ENCODE results near the gene RNF6.
A peak's percentile ranks its signal among the peaks of the same experiment; 100 is the strongest.

Gene RNF6

DNA sequence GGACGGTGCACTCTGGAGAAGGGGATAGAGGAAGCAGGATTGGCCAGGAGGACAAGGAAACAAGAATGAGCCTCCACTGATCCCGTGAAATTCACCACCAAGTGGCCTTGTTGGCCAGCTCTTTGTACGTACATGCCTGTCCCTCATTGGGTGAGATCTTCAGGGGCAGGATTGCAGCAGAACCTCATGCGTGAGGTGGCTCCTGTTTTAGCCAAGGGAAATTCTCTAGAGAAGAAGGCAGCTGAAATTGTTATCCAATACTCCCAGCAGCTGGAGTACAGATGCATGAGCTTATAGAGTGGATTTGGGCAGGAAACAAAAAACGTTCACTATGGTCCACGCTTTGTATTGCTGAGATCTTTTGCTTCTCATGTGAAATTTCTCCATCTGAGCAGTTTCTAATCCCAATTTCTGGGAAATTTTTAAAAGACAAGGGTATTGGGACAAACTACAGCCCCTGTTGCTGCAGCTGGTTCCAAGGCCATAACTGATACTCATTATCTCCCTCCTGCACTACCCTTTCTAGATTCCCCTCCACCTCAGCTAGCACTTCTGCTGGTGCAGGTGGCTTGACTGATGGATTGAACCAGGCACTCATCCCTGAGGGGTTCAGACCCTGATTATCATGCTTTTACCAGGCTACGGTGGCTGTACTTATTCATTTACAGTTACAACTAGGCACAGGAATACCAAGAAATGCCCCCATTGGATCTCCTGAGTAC, 3.9 kb upstream of the RNF6 start:
- no peak for DNase-seq

DNA sequence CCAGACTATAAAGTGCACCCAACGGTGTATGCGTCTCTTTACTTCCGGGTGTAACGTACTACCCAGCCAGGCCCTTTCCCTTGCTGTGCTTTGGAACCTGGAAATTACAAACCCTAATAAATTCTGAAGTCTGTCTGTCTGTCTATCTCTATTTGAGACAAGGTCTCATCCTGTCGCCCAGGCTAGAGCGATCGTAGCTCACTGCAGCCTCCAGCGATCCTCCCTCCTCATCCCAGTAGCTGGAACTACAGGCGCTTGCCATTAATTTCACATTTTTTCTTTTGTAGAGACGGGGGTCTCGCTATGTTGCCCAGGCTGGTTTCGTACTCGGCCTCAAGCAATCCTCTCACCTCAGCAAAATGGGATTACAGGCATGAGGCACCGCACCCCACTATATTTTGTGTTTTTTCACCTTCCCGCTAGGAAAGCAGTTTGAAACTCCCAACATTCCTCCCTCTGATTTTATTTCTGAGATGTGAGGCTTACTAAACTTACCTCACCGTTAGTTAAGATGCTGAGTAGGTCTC, 469 bp upstream of the RNF6 start:
- DNase-seq, result no peak

DNA sequence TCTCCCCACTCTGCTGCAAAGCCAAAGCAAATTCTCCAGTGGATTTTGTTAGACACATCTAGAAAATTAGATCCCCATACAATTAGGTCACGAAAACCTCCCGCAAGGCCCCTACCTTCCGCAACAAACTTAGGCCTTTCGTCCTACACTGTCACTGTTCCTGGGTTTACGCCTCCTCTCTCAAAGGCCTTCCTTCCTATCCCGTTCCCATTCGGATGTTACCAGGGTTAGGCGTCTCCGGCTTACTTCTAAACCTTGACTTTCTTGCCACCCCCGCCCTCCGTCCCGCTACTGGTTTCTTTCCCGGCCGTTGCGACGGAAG, 754 bp downstream of the RNF6 start:
- no peak for DNase-seq

DNA sequence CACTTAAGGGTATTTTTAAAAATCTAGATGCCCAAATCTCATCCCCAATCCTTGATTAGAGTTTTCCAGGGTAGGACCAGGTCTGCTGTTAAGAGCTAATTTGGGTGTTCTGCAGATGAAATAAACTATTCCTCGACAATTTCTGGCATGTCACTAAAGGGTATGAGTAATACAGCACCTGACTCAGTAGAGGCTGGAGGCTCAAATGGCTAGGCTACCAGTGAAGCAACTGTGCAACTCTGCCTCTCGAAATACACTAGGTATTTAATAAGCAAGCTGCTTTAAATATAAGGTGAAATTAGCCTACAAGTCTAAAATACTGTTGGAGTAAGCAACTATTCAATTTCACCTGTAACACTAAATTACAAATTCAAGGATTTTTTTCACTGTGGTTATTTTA, 1.5 kb downstream of the RNF6 start:
- no peak for DNase-seq

DNA sequence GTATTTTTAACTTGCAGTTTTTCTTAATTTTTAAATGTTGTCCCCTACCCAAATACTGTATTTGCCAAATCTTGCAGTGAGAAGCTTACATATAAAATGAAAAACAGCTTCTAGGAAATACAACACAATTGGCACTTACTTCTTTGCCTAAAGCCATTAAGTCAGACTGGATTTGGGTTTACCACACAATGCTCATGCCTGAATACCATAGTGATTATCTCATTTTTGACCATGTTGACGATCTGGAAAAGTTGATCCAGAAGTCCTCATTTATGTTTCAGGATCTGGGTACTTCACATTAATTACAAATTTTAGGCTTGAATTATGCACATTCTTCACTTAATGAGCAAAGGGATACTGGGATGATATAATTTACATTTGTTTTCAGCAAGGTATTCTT, 2.4 kb downstream of the RNF6 start:
- no peak for DNase-seq

DNA sequence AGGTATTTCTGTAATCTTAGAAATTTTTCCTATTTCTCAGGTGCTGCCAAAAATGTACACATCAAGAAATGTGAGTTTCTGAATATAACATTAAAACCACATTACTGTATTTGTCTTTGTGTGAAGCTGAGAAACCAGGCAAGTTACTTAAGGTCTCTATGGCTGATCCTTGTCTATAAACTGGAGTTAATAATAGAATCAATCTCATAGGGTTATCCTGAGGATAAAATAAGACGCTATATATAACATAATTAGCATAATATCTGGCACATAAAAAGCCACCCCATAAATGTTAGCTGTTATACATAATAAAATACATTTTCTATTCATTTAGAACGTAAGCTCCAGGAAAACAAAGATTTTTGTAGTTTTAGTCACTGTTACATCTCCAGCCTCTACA, 6.1 kb downstream of the RNF6 start:
- DNase-seq, result no peak

DNA sequence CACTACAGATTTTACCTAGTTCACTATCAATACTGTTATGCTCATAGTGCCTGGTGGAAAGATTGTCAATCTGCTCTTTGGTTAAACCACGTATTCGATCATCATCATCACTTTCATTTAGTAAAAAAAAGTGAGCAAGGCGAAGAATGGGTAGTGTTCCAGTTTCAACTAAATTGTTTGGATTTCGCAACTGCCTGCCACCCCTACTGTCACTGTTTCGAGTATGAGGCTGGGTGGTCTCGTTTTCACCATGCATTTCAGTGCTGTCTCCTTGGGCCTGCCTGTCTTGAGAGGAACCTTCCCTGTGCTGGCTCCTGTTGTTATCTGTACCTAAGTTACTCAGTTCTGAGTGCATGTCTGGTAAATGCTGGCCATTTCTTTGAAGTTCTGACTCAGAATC, 8.1 kb downstream of the RNF6 start:
- DNase-seq, result no peak

DNA sequence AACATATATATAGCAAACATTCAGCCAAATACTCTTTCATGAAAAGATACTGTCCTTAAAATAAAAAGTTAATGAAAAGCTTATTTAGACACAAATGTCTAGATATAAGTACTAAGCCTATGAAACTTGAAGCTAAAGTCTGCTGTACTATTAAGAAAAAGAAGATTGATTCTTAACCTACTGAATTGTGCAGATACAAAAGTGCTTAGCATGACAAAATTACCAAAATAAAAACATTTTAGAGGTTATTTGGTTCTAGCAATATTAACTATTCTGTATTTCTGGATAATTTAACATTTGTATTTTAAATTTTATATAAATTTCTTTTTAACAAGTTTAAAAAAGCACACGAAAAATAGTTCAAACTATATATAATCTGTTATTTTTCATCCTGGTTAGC, 8.8 kb downstream of the RNF6 start:
- DNase-seq, result no peak

DNA sequence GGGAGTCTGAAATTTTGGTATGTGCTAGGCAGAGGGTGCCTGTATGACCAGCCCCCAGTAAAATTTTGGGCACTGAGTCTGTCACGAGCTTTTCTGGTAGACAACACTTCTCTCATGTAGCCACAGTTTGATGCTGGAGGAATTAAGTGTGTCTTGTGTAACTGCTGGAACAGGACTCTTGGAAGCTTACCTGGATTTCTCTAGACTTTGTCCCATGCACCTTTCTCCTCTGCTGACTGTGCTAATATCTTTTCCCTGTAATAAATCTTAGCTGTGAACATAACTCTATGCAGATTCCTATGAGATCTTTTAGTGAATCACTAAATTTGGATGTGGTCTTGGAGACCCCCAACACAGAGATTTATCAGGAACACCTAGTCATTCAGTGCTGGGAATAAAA, 13.8 kb downstream of the RNF6 start:
- no peak for DNase-seq

DNA sequence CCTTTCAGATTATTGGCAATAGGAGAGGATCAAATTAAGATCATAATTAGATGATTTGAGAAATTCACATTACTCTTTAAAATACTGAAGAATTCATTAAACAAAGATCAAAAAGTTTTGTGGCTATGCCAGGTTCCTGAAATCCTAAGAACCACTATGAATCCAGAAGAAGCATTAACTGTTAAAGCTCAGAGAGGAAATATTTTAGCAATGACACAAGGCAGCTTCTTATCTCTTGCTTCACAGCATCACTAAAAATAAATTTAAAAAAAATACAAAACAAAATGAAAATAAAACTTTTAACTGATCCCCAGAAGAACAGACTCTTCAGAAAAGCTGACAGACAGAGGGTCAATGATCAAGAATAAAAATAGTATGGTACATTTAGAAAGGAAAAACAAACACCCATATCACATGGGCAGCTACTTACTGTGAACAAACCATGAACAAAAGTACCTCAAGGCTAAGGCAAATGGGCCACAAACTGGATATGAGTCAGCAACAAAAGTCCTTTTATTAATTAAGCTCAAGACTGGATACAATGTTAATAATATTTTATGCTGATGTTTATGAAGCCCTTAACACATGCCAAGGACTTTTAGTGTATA, 19.6 kb downstream of the RNF6 start:
- no peak for DNase-seq

DNA sequence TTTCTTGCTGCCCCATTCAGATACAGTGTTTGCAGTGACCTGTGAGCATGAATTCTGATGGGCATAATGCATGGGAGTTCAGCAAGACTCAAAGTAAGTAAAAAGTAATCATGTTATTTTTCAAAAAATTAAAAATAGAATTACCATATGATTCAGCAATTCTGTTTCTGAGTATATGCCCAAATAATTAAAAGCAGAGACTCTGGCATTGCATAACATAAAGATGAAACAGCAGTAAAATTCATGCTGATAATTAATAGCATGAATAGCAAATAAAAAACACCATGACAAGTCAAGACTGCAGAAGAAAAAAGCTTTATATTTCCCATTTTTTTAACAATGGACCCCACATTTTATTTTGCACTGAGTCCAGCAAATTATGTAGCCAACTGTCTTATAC, 21.3 kb downstream of the RNF6 start:
- DNase-seq, result no peak

DNA sequence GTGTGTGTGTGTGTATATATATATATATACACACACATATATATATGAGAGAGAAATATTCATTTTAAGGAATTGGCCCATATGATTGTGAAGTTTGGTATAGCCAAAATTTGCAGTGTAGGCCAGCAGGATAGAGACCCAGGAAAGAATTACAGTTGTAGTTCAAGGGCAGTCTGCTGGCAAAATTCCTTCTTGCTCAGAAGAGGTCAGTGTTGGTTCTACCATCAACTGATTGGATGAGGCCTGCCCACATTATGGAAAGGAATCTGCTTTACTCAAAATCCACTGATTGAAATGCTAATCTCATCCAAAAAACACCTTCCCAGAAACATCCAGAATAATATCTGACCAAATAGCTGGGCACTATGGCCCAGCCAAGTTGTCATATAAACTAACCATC, 24.0 kb downstream of the RNF6 start:
- DNase-seq, result no peak

DNA sequence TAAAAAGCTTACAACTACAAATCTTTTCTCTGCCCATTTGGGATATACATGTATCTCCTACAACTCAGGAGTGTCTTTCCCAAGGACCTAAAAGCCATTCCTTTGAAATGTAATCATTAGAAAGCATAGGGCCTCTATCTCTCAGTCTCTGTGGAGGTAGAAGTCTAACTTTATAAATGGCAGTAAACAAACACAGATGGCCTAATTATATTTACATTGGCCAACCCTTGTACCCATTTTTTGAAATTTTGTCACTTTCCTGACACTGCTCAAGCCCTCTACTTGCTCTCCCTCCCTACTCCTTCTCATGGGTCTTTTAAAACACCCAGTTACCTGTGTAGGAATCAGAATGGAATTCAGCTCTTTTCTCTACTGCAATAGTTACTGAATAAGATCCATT, 24.8 kb downstream of the RNF6 start:
- DNase-seq, result no peak

DNA sequence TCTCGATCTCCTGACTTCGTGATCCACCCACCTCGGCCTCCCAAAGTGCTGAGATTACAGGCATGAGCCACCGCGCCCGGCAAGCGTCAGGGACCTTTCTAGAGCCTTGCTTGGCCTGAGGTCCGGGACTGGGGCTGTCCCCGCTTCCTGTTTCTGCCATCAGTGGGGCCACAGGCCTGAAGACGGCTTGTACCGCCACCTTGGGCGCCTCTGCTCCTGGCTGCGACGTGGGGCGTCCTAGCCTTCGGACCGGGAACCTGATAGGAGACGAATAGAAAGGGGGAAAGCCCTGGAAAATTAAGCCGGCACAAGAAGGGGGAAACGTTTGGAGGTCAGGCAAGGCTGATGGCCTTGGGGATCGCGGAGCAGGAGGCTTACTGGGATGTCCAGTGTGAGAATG, 35.1 kb downstream of the RNF6 start:
- DNase-seq, result no peak

DNA sequence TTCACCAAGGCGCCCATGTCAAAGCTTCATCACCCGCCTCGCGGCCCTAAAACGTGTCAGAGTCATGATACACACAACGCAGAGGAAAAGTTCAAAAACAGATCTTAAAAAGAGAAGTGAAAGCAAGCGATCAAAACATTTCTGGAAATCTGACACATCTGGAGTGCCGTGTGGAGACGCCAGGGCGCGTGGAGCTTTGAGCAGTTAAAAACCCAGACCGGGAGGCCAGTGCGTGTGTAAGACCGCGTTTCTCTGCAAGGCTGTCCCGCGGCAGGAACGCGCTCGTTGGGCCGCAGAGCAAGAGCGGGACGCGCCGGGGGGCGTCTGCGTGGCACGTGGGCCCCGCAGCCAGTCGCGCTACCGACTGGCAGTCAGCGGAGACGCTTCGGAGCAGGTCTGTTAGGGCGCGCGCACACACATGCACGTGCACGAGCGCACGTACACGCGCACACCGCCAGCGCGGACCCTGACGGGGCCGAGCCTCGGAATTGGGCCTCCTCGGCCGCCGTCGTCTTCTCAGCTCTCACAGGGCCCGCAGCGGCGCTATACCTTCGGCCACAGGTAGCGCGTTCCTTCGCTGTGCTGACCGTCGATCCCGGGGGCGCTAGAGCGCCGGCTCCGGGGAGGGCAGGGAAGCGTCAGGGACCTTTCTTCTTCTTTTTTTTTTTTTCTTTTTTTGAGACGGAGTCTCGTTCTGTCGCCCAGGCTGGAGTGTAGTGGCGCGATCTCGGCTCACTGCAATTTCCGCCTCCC, 35.8 kb downstream of the RNF6 start:
- peak; percentile 96 for DNase-seq

DNA sequence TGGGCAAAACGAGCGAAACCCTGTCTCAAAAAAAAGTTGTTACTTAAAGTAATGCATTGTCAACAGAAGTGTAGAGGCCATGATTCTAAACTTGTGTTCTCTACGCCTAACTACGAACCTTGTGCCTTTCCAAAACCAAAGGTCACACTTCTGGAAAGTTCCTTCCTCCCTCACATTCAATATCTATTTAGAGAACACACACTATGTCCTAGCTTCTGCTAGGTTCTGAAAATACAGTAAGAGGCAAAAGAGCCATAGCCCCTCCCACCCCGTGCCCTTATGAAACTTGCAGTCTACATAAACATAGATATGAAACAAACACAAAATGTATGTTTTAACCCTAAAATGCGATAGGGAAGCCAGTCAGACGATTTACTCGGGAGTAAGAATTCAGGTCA, 36.4 kb downstream of the RNF6 start:
- no peak for DNase-seq

DNA sequence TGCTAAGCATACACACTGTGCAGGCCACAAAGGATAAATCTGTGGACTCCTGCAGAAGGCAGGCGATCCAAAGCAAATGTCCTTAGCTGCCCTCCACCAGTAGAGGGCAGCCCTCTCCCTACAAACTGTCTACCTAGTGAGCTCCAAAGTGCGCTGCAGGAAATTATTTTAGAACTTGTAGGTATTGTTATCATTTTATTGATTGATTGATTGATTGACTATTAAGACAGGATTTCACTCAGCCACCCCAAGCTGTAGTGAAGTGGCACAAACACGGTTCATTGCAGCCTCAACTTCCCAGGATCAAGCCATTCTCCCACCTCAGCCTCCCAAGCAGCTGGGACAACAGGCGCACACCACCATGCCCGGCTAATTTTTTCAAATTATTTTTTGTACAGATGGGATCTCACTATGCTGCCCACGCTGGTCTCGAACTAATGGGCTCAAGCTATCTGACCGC, 37.3 kb downstream of the RNF6 start:
- DNase-seq, result peak; percentile 68

DNA sequence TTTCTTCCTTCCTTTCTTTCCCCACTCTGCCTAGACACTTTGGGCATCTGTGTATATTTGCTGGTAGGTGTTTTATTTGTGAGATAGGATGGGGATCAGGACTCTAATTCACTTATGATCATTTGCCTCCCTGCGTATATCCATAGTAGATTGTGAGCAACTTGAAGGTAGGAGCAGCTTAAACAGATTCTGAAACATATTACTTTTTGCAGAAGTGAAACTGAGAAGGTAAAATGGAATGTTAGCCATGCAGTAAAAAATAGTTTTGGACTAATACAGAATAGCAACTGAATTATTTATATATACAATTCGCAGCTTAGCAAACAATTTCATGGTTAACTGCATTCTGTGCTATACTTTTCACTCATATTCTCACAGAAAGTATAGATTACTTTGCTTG, 38.7 kb downstream of the RNF6 start:
- DNase-seq, result peak; percentile 7

DNA sequence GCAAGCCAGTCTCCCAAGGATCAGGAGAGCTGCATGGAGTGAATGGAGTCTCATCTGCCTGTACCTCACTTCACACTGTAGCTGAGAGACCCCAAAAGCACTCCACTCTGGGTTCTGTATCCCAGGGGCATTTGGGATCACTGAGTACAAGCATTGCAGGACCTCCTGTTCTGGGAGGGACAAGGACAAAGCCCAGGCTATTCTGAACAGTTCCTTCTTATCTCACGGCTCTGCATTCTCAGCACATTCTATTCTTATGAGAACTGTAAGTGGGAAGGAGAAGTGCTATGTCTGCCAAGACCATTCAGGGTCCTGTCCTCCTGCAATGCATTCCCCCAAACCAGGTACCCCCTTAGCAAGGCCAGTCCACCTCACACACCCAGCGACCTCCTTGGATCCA, 42.8 kb downstream of the RNF6 start:
- DNase-seq, result no peak

DNA sequence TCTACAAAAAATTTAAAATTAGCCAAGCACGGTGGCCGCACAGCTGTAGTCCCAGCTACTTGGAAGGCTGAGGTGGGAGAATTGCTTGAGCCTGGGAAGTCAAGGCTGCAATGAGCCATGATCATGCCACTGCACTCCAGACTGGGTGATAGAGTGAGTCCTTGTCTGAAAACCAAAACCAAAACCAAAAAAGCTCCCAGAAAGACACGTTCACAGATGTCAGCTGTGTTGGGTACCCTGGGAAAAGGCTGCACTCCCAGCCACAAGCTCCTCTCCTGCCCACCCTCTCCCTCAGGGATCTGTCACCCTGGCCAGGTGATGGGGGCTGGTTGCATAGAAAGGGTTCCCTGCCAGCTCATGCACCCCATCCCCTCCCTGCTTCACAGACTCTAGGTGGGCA, 53.3 kb downstream of the RNF6 start:
- DNase-seq, result no peak

DNA sequence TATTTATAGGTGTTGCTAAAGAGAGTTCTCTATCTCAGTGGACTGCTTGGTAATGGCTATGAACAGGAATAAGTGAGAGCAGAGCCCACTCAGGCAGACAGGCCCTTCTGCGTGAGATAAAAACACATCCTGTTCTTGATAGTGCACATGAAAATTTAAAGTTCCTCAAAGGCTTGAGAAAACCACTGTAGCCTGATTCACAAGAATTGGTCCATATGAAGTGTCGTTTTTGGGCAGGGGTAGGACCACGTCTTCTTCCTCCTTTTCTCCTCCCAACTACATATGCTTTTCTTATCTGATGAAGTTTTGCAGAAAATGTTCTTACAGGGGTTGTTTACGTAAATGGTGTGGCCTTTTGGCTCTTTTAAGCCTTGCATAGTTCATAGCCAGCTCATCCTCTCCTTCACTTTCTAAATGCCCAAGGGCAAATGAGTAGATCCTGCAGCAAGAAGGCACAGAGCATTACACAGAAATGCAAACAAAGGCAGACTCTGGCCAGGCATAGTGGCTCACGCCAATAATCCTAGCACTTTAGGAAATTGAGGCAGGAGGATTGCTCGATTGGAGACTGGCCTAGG, 53.8 kb downstream of the RNF6 start:
- peak; percentile 9 for DNase-seq

DNA sequence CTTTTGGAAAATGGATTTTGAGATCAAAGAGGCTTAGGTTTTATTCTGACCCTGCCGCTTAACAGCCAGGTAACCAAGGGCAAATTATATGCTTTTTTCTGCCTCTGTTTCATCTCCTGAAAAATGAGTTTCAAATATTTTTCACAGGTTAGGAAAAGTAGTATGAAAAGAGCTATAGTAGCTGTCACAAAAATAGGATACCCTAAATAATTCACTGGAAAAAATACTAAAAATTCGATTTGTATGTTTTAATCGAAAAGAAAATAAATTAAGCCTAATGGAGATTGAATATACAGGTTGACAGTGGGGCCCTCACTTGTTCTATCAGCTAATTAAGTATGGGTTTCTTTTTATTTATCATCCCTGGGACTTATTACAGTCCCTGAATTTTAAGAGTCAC, 58.3 kb downstream of the RNF6 start:
- DNase-seq, result no peak

All from MV-4-11 (cell line).